Pancreas (tissue), 10 donors: ENCODE data around the gene FAHD2B. TPM values are rescaled to one million over a fixed set of nuclear protein-coding genes. Genes with fewer than 3 reads are reported as not detected.
"Not testable (repeated sequence)": the region's sequence is repeated elsewhere in the genome, so short reads cannot be mapped to it uniquely, and the experiment has no call there.

Experiments used
- ATAC-seq, 4 donors: fragments of 200-7000 bp; cut with Tn5 transposase; one replicate each; pipeline versions ENCODE4 v1.8.0 to v1.9.1; 2020; ENCODE audit warnings: mild to moderate bottlenecking in 4 of 4, moderate library complexity in 4 of 4
- DNase-seq, 6 donors: peaks; one replicate each; pipeline ENCODE4 v3.0.0-alpha.2; 2020
- FAIRE-seq: peaks from 2 replicates; lab custom pipeline; 2012; peaks lifted over from hg19 to GRCh38; lab: Jason Lieb, UNC
- H3K27ac ChIP-seq, 4 donors: fragments of 200-600 bp; sonication (generic); 1 replicate in 3 of 4; 2 replicates in 1 of 4; pipeline versions ENCODE4 v1.5.0 to v1.8.0; 2020
- H3K27me3 ChIP-seq, 4 donors: fragments of 200-600 bp; one replicate each; pipeline ENCODE4 v1.8.0; 2021
- H3K36me3 ChIP-seq, 3 donors: fragments of 200-600 bp; sonication (generic) in 1 of 3; one replicate each; pipeline versions ENCODE4 v1.5.0 to v1.8.0; 2020 to 2021
- H3K4me1 ChIP-seq, 3 donors: fragments of 200-600 bp; one replicate each; pipeline ENCODE4 v1.8.0; 2021
- H3K4me3 ChIP-seq, 4 donors: fragments of 200-600 bp; sonication (generic) in 2 of 4; one replicate each; pipeline versions ENCODE4 v1.5.0 to v1.8.0; 2020 to 2021
- H3K9me3 ChIP-seq, 4 donors: fragments of 200-600 bp; one replicate each; pipeline ENCODE4 v1.8.0; 2021
- WGBS, 2 donors: extraction: QIAGEN DNeasy Blood & Tissue Kit; methylation state at CpG; one replicate each; pipeline ENCODE4 v1.1.7; 2013; 5-methylcytosine and 5-hydroxymethylcytosine counted together
- intact Hi-C, 3 donors: fragments of 100-400 bp; cut with DNase I; formaldehyde crosslinking; loops; one replicate each; pipeline versions ENCODE4 v1.11.1 to v1.14.2; 2022
- polyA plus RNA-seq, 2 donors: library from polyadenylated mRNA; stranded (reverse); fragments of 200-250 nt; gene quantifications; one replicate each; pipeline ENCODE4 v1.2.3, GENCODE V29; 2013
- total RNA-seq, 6 donors: library from RNA; stranded (reverse); fragmentation: NEBNext Ultra II Directional in 4 of 6; extraction: Animal tissue kit (Norgen Biotek cat#: 25700) in 4 of 6; gene quantifications; one replicate each; pipeline versions ENCODE4 v1.2.1 to v1.2.4, GENCODE V29; 2021 to 2023
- TF ChIP-seq, protein P1 (sequence below), 4 donors: fragments of 200-600 bp; sonication (generic) in 3 of 4; IDR thresholded peaks; one replicate each; pipeline versions ENCODE4 v1.5.0 to v1.8.0; 2021; ENCODE audit warnings: antibody characterized with exemption in 4 of 4
- donor health status: healthy with polysubstance abuse.
- donor health status: DM: no; HTN: no; CAD: no; lungs with moderate emphysema.
- donor health status: DM: no; HTN: no; CAD: no.
- donor health status: control.
- donor health status: control.
- donor health status: Bipolar disorder and iron deficiency.
- donor health status: DM: yes; HTN: yes; CAD: no.
- donor health status: DM: no; HTN: no; CAD: no.
- donor health status: DM: no; HTN: no; CAD: no.
- donor health status: DM: yes; HTN: yes; CAD: no.

The FAHD2B gene
- total and polyA plus RNA-seq, 8 donors = 6.9 to 13.8 (median 8.4) TPM

DNA sequence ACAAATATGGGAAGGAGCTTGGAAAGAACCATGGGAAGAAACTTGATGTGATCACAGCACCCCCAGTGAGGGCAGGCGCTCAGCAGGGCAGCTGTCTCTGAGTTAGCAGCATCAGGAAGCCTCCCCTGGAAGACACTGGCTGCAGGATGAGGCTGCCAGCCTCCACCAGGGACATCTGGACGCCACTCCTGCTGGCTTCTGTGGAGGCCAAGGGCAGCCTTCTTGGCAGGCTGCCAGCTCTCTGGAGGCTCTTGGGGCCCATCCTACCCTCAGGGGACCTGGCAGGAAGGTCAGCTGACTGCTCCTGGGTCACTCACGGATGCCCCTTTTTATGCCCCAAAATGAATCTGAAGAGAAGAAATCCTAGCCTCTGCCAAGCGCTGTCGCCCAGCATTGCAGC is 26.0 kb downstream of the FAHD2B start:
- H3K4me1 ChIP-seq, H3K27ac ChIP-seq, H3K9me3 ChIP-seq, intact Hi-C loops, H3K4me3 ChIP-seq, H3K27me3 ChIP-seq, H3K36me3 ChIP-seq, ATAC-seq, FAIRE-seq, DNase-seq: not testable (repeated sequence)
- 72 to 80% methylated on average over 4 of the region's 5 CpGs for WGBS, 2 donors

- intact Hi-C loops = no loop called here
- no peak for FAIRE-seq
- TF ChIP-seq, protein P1, sequence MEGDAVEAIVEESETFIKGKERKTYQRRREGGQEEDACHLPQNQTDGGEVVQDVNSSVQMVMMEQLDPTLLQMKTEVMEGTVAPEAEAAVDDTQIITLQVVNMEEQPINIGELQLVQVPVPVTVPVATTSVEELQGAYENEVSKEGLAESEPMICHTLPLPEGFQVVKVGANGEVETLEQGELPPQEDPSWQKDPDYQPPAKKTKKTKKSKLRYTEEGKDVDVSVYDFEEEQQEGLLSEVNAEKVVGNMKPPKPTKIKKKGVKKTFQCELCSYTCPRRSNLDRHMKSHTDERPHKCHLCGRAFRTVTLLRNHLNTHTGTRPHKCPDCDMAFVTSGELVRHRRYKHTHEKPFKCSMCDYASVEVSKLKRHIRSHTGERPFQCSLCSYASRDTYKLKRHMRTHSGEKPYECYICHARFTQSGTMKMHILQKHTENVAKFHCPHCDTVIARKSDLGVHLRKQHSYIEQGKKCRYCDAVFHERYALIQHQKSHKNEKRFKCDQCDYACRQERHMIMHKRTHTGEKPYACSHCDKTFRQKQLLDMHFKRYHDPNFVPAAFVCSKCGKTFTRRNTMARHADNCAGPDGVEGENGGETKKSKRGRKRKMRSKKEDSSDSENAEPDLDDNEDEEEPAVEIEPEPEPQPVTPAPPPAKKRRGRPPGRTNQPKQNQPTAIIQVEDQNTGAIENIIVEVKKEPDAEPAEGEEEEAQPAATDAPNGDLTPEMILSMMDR (IDR thresholded peaks at IDR 0.05) = no peak
These were observed 26.6 kb downstream of the FAHD2B start for GRCh38 chr2:97068074-97068473.

DNA sequence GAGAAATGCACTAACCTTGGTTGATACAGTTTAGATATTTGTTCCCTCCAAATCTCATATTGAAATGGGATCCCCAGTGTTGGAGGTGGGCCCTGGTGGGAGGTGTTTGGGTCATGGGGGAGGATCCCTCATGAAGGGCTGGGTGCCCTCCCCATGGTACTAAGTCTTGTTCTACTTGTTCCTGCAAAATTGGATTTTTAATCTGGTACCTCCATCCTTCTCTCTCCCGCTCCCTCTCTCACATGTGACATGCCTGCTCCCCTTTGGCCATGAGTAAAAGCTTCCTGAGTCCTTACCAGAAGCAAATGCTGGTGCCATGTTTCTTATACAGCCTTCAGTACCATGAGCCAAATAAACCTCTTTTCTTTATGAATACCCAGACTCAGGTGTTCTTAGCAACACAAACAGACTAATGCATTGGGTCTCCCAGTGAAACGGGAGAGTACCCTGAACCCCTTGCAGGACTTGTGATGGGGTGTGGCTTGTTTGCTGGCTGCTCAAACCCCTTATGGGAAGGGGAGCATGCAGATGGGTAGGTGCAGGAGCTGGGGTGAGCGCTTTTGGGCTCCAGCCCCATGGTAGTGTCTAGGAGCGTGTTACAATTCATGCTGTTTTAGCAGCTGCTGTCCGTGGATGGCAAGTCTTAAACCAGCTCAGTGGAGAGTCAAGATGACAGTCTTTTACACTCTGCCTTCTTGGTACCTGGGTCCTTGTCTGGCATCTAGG is 27.2 kb downstream of the FAHD2B start:
- TF ChIP-seq, protein P1 (IDR thresholded peaks at IDR 0.05) = no peak
- H3K27me3 ChIP-seq = no peaks in the 10 kb centered on the region
- no peak overlapping the region for H3K27ac ChIP-seq
- DNase-seq (no peak), ATAC-seq (no peak), FAIRE-seq (no peak)
- H3K9me3 ChIP-seq = no peaks in the 10 kb centered on the region
- intact Hi-C loops = no loop called here
- no peaks in the 10 kb centered on the region for H3K36me3 ChIP-seq
- WGBS, 2 donors = 68 to 87% methylated on average over 5 of the region's 5 CpGs
- H3K4me1 ChIP-seq = no peaks in the 10 kb centered on the region
- H3K4me3 ChIP-seq = no peak overlapping the region

More at GRCh38 chr2:97068074-97068473, 26.6 kb downstream of the FAHD2B start:
- no peaks in the 10 kb centered on the region for H3K27me3 ChIP-seq
- no peaks in the 10 kb centered on the region for H3K36me3 ChIP-seq
- H3K27ac ChIP-seq = no peak overlapping the region
- ATAC-seq (no peak), DNase-seq (no peak)
- no peak overlapping the region for H3K4me3 ChIP-seq
- WGBS, 2 donors = 83 to 89% methylated on average over 1 of the region's 1 CpG
- H3K9me3 ChIP-seq = no peaks in the 10 kb centered on the region
- no peaks in the 10 kb centered on the region for H3K4me1 ChIP-seq

GRCh38 chr2:97066030-97066429 is 28.7 kb downstream of the FAHD2B start:
- 62 to 66% methylated on average over 5 of the region's 5 CpGs for WGBS, 2 donors
- H3K4me1 ChIP-seq, H3K27me3 ChIP-seq, ATAC-seq, H3K27ac ChIP-seq, intact Hi-C loops, DNase-seq, H3K9me3 ChIP-seq, H3K4me3 ChIP-seq, FAIRE-seq, H3K36me3 ChIP-seq: not testable (repeated sequence)

DNA sequence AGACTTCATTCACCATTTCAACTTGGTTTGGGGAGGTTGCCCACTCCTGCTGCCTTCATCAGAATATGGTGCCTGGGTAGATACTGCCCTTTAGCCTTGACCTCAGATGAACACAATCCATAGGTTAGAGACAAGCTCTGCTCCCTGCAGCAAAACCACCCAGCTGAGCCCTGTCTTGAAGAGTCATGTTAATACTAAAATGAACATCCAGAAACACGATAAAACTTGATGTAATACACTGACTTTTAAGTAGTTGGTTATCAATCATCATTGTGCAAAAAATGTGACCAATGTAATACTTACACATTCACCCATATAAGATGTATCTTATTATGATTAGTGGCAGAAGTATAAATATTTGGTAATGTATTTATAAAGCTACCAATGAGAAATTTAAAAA is 32.7 kb downstream of the FAHD2B start:
- H3K4me3 ChIP-seq, H3K9me3 ChIP-seq, H3K36me3 ChIP-seq, ATAC-seq, H3K4me1 ChIP-seq, H3K27me3 ChIP-seq, H3K27ac ChIP-seq, DNase-seq, intact Hi-C loops, FAIRE-seq: not testable (repeated sequence)
- WGBS, 2 donors = 60 to 74% methylated on average over 1 of the region's 1 CpG

DNA sequence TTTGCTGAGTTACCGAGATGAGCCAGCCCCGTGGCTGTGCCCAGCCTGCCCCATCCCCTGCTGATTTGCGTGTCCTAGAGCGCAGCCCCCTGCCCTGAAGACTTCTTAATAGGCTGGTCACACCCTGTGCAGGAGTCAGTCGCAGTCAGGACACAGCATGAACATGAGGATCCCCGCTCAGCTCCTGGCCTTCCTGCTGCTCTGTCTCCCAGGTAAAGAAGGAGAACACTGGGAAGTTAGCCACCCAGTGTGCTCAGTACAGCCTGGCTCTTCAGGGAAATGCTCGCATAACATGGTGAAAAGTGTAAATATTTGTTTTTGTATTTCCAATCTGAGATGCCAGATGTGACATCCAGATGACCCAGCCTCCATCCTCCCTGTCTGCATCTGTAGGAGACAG is 34.9 kb downstream of the FAHD2B start:
- H3K4me1 ChIP-seq, H3K27ac ChIP-seq, H3K4me3 ChIP-seq, ATAC-seq, FAIRE-seq, intact Hi-C loops, H3K9me3 ChIP-seq, H3K36me3 ChIP-seq, H3K27me3 ChIP-seq, DNase-seq: not testable (repeated sequence)
- WGBS, 2 donors = 59 to 64% methylated on average over 6 to 7 of the region's 7 CpGs

DNA sequence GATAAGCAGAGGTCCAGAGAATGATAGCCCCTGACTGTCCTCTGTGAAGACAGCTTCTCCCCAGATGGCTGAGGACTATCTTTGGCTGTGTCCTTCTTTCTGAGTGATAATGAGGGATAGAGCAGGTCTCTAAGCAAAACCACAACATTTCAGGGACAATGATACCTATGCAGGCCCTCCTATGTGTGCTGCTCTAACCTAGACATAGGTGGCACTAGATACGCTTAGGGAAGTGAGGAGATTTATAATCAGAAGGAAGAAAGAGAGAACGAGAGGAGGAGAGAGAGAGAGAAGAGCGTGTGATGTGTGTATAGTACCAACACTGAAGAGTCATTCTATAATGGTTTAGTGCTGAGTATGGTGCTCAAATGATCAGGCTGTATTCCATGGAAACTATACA is 38.5 kb downstream of the FAHD2B start:
- H3K9me3 ChIP-seq, DNase-seq, intact Hi-C loops, H3K4me3 ChIP-seq, H3K27ac ChIP-seq, H3K27me3 ChIP-seq, H3K36me3 ChIP-seq, H3K4me1 ChIP-seq, FAIRE-seq, ATAC-seq: not testable (repeated sequence)
- 82 to 85% methylated on average over 3 of the region's 3 CpGs for WGBS, 2 donors

- H3K27ac ChIP-seq, H3K27me3 ChIP-seq, FAIRE-seq, H3K9me3 ChIP-seq, H3K4me3 ChIP-seq, ATAC-seq, H3K36me3 ChIP-seq, intact Hi-C loops, H3K4me1 ChIP-seq, DNase-seq: not testable (repeated sequence)
- WGBS, 2 donors = 51 to 57% methylated on average over 2 of the region's 2 CpGs
These were observed 44.6 kb downstream of the FAHD2B start for GRCh38 chr2:97050032-97050431.

GRCh38 chr2:97048448-97048847 is 46.2 kb downstream of the FAHD2B start:
- H3K4me1 ChIP-seq, DNase-seq, intact Hi-C loops, ATAC-seq, H3K4me3 ChIP-seq, H3K9me3 ChIP-seq, FAIRE-seq, H3K27ac ChIP-seq, H3K27me3 ChIP-seq, H3K36me3 ChIP-seq: not testable (repeated sequence)
- WGBS, 2 donors = 68 to 75% methylated on average over 7 of the region's 7 CpGs

DNA sequence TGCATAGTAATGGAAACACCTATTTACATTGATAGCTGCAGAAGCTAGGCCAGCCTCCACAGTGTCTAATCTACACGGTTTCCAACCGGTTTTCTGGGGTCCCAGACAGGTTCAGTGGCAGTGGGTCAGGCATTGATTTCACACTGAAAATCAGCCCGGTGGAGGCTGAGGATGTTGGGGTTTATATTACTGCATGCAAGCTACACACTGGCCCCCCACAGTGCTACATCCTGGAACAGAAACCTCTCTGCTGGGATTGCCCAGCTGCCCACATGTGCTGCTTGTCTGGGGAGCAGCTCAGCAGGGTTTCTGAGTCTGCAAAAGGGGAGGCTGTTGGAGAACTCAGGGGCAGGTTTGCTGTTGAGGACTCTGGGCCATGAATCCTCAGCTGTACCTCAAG is 48.0 kb downstream of the FAHD2B start:
- H3K27ac ChIP-seq, intact Hi-C loops, ATAC-seq, H3K4me3 ChIP-seq, FAIRE-seq, H3K9me3 ChIP-seq, DNase-seq, H3K36me3 ChIP-seq, H3K27me3 ChIP-seq, H3K4me1 ChIP-seq: not testable (repeated sequence)
- WGBS, 2 donors = 52 to 57% methylated on average over 3 of the region's 3 CpGs
